Stimulated activated CD4-positive, alpha-beta T cell treated with anti-CD3 and anti-CD28 coated beads, Interleukin-12 subunit alpha, Interleukin-12 subunit beta, amount 100 ng/mL, for 4 hours (primary cell): ENCODE results near the gene CPLX3.
"Not testable (repeated sequence)": the region's sequence is repeated elsewhere in the genome, so short reads cannot be mapped to it uniquely, and the experiment has no call there.

Source experiments
- DNase-seq: peaks from one replicate; pipeline ENCODE4 v3.0.0-alpha.2; 2020

The CPLX3 gene, protein sequence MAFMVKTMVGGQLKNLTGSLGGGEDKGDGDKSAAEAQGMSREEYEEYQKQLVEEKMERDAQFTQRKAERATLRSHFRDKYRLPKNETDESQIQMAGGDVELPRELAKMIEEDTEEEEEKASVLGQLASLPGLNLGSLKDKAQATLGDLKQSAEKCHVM

DNA sequence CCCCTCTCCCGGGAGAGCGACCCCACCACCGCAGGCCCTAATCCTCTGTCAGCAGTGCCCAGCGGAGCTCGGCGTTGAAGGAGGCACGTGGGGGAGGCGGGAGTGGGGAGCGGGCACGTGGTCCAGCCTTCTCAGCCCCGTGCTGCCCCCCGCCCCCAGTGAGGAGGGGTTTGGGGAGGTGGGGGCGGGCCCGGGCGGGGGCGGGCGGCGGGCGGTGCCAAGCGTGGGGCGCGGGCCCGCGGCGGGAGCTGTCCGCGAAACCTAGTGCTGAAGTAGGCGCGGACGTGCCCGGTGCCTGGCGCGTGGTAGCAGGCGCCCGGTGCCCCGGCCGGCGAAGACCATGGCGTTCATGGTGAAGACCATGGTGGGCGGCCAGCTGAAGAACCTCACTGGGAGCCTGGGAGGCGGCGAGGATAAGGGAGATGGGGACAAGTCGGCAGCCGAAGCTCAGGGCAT lies at the start of gene CPLX3:
CPLX3 (plus strand) TSS at position 264 of the 456 bp plus-strand sequence; CDS start at position 341, 77 bp downstream.
- DNase-seq, result peak; percentile 51

DNA sequence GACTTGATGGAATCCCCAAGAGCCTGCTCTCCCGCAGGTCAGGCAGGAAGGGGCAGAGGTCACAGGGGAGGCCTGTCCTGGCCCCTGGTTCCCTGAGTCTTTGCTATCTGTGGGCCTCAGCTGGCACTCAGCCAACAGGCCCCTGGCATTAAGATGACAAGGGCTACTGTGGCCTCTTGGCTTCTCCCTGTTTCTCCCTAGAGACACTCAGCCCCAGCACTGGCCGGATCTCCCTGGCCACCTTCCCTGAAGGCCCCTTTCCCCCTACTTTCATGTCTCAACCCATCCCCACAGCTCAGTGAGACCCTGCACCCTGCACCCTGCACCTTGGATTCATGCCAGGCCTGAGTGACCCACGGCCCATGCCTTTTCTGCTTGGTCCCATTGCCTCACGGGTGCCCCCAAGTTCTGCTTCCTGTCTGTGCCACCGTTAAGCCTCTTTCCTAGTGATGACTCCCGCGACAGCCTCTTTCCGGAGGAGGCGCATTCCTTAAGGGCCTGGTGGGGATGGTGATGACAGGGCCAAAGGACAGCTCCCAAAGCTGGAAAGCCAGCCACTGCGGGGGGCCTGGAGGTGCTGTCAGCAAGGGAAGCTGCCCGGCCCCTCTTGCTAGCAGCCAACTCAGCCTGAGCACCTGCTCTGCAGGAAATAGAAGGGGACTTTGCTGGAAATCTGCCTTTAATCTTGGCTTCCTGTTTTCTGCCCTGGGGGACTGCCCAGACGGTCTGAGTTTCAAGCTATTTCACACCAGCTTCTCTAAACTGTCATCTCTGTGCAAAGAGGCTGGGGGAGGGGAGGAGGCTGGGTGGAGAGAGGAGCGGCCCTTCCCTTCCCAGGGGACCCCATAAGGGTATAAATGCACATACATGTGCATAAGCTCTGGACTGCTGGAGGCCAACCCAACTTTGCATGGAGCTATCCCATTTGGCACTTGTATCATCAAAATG lies 49.3 kb upstream of the CPLX3 start:
- no peak for DNase-seq

DNA sequence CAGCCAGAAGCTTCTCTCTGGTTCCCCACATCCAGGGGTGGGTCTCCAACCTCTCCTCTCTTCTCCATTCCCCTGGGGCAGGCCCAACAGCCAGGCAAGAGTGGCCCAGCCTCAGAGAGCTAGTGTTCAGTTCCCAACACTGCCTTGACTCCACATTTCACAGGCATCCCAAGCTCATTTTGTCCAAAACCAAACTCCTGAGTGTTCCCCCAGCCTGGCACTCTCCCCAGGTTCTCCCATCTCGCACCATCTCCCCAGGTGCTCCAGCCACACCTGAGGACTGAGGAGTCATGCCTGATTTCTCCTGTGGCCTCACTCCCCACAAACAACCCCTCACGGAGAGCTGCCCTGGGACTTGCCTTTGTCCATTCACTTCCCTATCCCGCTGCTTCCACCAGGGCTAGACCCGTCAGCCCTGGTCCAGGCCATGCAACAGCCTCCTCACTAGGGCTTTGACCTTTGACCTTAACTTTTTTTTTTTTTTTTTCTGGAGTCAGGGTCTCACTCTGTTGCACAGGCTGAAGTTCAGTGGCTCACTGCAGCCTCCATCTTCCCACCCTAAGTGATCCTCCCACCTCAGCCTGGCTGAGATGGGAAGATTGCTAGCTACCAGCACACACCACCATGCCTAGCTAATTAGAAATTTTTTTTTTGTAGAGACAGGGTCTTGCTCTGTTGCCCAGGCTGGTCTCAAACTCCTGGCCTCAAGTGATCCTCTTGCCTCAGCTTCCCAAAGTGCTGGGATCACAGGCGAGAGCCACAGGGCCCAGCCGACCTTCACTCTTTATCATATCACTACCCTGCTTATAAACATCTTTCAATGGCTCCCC lies 48.4 kb upstream of the CPLX3 start:
- DNase-seq, result no peak

DNA sequence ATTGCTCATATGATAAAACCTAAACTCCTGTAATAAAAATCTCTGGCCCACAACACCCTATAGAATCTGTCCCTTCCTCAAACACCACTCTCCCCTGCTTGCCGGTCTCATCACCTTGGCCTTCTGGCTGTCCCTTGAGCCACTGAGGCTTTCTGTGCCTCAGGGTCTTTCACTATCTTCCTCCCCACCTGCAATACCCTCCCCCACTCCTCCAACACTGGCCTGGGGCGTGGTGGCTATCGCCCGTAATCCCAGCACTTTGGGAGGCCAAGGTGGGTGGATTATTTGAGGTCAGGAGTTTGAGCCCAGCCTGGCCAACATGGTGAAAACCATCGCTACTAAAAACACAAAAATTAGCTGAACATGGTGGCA lies 47.8 kb upstream of the CPLX3 start:
- no peak for DNase-seq

DNA sequence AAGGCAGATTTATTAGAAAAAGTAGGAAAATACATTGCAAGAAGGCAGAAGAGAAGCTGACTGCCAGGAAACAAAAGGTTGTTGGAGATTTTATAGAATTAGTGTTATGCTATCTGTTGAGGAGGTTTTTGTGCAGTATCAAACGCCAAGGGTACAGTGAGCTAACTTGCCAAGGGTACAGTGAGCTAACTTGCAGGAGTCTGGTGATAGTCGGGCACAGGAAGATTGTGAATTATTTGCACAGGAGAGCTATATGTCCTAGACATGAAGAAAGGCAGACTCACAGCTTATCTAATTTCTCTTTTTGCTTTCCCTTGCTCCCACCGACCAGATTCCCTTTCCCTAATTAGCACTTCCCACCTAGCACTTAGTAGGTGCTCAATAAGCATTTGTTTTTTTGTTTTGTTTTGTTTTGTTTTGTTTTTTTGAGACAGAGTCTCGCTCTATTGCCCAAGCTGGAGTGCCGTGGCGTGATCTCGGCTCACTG lies 47.2 kb upstream of the CPLX3 start:
- no peak for DNase-seq

DNA sequence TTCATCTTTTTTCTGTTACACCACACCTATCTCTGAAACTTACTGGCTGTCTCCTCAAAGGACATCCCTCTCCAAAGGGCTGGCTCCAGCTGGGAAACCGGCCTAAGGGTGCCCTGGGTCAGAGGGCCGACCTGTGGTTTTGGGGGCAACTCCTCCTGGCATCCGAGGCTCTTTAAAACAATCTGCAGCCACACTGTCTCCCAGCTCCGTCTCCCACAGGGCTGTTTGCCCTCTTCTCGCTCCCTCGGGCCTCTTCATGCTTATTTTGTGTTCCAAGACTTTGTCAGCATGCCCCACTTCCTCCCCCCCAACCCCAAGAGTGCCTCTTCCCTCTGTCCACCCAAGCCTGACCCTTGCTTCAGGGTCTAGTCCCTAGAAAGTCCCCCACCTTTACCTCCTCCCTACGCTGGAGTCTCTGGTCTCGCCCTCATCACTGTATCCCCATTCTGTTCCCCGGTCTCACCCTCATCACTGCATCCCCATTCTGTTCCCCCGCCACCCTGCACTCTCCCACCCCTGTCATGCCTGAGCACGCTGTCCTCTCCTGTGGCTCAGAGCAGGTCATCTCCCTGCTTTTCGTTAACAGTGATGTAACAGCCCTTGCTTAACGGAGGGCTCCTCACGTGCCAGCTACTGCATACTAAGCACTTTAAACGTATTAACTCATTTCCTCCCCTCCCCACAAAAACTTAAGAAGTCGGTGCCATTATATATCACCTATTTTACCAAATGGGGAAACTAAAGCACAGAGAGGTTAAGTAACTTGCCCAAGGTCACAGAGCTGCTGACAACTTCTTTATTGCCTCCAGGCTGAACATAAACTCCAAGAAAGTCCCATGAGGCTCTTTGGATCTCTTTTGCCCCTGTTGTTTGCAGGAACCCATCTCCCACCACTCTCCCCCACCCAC lies 45.6 kb upstream of the CPLX3 start:
- DNase-seq, result no peak

DNA sequence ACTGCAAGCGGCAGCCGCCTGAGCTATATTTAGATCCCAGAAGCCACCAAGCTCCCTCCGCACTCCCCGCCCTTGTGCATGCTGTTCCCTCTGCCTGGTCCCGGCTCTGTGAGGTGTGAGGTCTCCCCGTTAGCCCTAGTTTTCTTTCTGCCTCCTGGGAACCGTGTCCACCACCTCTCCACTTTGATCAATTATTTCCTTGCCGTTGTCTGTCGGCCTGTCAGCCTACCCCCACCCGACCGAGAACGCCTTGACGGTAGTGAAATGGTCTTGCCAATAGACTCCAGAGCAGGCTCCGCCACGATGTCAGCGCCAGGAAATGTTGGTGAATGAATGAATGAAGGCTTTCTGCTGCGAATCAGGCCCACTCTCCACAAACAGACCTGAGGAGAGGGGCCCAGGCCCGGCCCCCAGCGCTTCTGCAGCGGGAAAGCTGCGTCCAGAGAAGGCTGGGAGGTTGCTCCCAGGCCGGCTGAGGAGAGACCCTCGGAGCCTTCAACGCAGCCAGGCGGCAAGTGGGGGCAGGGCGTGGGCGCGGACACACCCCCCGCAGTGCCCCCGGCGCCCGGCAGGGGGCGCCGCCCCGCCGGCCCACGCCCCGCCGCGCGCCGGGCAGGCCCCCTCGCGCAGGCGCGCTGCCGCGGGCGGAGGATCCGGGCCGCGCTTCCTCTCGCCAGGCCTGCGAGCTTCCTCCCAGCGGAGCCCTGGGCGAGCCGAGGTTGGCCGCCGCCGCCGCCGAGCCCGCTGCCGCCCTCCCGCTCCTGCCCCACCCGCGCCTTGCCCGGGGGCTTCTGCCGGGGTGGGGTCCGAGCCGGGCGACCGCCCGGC lies 44.8 kb upstream of the CPLX3 start, which contains the start of gene CSK:
CSK (plus strand) TSS at position 650 of the 828 bp plus-strand sequence. CDS start 16,218 bp downstream, outside the sequence.
- peak; percentile 75 for DNase-seq

DNA sequence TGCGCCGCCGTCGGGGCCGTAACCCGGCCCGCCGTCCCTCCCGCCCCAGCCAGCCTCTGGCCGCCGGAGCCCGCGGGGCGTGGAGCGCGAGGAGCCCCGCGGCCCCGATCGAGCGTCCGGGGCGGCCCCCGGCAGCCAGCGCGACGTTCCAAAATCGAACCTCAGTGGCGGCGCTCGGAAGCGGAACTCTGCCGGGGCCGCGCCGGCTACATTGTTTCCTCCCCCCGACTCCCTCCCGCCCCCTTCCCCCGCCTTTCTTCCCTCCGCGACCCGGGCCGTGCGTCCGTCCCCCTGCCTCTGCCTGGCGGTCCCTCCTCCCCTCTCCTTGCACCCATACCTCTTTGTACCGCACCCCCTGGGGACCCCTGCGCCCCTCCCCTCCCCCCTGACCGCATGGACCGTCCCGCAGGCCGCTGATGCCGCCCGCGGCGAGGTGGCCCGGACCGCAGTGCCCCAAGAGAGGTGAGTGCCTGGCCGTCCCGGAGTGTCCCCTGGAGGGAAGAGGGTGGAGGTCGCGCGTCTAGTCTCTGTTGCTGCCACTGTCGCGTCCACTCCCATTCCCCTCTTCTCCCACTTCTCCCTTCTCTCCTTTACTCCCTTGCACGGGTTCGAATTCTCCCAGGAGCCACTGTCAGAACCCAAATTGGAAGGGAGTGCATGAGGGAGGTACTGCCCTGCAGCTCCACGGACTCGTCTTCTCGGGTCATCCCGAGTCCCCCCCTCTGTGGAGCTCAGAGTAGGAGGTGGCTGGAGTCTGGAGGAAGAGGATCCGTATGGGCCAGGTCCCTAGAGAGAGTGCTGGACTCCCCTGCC lies 44.0 kb upstream of the CPLX3 start:
- DNase-seq, result peak; percentile 59

DNA sequence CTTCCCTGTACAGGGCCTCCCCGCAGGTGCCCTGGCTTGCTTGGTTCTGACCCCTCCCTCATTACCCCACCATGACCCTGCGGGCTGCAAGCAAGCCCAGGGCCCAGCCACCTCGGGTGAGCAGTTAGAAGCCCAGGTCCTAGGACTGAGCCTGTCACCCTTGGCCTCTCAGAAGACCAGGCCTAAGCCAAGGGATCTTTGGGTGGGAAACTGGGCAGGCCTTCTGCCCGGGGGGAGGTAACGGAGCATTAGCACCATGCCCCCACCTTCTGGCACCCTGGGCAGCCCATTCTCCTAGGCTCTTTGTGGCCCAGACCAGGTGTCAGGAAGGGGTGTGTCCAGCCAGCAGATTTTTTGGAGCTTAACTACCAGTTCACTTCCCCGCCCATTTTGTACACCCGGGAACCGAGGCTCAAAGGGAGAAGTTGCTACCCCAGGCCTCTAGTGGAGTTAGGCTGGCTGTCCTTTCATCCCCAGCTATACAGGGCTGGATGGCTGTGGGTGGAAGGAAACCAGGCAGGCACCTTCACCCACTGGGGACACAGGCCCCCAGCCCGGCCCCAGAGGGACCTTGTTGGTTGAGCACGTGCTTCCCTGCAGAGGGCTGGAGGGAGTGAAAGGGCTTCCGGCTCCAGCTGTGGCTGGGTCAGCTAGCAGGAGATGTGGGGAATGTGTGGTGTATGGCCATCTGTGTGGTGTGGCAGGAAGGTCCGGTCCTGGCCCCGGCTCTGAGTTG lies 43.2 kb upstream of the CPLX3 start:
- no peak for DNase-seq

DNA sequence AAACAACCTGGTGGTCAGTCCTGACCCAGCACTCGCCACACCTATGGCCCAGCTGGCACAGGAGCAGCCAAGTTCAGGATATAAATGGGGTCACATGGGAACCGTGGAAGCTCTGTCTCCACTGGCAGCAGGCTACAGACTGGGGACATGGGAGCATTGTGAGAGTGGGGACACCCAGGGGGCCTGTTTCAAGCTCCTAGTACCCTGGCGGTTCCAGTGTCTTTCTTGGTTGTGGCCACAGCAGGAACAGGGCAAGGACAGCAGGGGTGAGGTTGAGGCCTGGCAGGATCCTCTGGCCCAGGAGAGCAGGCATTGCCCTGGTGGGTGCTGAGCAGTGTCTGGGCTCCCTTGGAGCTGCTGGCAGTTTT lies 42.6 kb upstream of the CPLX3 start:
- no peak for DNase-seq

DNA sequence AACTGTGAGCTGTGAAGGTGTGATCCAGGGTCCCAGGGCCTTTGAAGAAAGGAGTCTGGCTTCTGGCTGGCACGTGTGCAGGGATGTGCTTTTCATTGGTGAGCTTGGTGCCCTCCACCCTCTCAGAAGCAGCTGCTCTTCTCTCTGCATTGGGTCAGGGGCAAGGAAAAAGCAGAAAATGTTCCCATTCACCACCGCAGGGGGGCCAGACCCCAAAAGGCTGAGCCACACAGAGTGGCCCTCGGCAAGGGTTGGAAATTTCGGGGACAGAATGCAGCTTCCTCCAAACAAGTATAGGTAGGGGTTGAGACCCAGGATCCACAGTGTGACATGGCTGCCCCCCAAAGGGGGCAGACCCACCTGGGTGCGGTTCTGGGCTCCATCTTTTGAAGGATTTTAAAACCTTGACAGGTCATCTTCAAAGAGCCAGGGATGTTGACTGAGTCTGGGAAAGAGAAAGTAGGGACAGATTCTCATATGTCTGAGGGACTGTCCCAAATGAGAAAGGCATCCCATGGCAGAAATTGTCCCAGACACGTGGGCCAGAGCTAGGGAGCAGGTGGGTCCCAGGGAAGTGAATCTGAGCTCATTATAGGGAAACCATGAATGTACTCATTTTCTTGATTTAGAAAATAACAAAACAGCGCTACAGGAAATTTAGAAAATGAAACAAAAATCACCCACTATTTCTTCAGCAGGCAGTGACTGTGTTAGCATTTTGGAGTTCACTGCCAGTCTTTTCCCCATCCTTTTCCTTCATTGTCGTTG lies 41.8 kb upstream of the CPLX3 start:
- DNase-seq, result no peak

DNA sequence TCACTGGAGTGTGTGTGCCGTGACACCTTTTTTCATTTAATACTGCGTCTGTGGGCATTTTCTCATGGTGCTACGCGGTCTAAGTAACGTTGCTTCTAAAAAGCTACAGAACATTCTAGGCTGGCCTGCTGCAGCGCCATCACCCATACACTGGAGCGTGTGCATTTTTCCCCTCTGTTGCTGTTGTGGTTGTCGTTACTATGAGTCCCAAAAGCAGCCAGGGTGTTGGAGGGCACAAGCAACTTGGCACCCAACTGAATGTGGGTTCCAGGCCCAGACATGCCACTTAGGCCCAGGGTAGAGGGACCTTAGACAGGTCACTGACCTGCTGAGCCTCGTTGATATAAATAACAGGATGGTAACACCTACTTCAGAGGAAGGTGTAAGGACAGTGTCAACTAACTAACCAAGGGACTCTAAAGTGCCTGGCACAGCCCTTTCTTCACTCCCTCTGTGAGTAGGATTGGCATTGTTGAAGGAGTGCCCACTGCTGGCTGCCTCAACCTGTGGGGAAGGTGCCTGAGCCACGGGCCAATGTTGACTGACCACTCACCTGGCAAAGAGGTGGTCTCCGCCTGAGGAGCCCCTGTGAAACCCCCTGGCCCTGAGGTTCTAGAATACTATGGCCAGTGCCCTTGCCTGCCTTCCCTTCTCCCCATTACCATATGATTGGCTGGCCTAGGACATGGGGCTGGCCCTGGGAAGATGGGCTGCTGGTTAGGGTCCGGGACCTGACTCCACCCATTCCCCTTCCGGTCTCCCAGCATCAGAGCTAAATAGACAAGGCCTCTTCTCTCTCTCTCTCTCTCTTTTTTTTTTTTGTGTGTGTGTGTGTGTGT lies 41.0 kb upstream of the CPLX3 start:
- no peak for DNase-seq

DNA sequence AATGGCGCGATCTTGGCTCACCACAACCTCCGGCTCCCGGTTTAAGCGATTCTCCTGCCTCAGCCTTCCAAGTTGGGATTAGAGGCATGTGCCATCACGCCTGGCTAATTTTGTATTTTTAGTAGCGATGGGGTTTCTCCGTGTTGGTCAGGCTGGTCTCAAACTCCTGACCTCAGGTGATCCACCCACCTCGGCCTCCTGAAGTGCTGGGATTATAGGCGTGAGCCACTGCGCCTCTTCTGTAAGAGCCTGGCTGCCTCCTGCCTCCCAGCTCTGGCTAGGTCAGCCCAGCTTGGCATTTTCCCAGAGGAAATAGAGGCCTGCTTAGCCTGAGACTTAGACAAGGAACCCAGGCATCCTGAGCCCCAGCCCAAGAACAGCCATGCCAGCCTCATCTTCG lies 40.3 kb upstream of the CPLX3 start:
- DNase-seq, result not testable (repeated sequence)

DNA sequence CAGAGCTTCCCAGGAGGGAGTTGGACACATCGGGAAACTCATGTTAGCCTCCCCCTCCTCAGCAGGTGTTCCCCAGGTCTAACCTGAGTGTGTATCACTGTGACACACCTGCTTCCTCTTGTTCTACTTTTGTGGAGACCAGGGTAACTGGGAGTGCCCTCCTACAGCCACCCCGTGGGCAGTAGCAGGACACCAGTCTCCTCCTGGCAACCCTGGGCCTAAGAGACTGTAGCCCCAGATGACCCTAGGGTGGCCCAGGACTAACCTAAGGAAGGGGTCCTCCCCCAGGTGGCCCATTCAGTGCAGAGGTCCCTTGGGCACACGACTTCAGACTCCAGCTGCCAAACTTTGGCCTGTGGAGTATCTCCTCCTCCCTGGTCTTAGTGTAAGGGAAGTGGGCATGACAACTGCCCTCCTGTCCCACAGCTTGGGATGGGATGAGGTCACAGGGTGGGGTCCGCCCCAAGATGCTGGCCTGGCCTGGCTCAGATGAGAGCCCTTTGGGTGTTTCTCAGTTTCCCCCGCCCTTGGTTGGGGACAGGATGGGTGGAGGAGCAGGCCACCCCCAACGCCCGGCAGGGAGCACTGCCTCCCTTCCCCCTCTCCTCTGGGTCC lies 39.8 kb upstream of the CPLX3 start:
- DNase-seq, result no peak

DNA sequence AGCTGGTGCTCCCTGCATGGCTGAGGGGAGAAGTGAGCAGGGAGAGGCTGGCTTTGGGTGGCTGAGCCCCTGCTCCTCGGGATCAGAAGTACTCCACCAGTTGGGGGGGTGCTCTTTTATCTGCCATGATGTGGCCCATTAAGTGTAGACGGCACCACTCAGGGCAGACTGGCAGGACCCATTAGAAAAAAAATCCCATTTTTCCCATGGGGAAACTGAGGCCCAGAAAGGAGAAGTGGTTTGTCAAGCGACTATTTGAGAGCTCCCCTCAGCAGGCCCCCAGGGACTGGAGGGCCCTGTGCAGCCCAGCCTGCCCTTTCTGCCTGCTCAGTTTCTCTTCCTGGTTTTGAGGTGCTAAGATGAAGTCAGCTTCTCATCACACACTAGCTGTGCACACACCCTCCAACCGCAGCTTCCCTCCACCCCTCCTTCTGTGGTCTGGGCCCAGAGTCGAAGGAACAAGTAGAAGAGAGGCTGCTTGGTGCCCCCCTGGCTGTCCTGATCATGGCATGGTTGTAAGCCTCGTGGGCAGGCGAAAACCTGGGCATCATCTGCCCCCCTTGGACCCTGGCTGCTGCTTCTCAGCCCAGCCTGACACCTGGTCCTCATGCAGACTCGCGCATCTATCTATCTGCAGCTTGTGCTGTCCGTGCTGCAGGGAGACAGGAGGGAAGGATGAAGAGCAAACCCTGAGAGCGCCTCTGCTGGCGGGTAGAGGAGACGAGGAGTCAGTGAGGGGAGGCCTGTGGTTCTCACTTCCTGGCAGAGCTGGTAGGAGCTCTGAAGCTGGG lies 39.0 kb upstream of the CPLX3 start:
- peak; percentile 85 for DNase-seq

DNA sequence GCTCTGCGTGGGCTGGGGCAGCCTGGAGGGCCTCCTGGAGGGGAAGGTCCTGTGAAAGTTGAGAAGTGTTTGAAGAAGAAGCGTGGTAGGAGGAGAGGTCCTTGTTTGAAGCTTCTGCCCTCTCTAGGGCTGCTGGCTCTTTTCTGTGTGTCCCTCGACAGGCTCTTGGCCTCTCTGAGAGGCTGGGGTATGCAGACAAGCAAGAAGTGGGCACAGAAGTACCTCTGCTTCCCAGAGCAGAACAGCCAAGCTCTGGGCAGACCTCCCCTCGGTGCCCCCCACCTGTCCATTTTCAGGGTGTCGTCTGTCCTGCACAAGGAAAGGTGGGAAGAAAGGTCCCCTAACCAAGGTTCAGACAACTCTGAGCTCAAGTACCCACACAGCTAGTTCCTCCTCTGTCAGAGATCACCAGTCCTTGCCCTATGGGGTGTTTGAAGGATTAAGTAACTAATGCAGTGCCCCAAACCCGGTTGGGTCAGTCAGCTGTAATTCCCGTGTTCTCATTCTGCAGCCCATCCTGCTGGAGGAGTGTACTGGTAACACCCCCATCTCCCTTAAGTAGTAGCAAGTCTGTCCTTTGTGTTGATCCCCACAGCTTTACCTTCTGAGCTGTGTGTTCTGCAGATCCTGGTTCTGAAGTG lies 38.3 kb upstream of the CPLX3 start:
- no peak for DNase-seq
